ENCODE data around the gene NUDCD3. TPM values are rescaled to one million over a fixed set of nuclear protein-coding genes. Genes with fewer than 3 reads are reported as not detected.

The NUDCD3 gene
- total RNA-seq, 1 experiment from 2014 or later = 94.6 TPM

DNA sequence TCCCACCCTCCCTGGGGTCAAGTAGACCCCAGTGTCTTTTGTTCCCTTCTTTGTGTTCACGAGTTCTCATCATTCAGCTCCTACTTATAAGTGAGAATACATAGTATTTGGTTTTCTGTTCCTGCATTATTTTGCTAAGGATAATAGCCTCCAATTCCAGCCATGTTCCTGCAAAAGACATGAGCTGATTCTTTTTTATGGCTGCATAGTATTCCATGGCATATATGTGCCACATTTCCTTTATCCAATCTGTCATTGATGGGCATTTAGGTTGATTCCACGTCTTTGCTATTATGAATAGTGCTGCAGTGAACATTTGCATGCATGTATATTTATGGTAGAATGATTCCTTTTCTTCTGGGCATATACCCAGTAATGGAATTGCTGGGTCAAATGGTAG is 136.8 kb downstream of the NUDCD3 start:
- H4K20me1 ChIP-seq (ENCODE audit: insufficient read depth) = no peaks in the 10 kb centered on the region
- H3K4me3 ChIP-seq (replicated peaks in 1 of 2; ENCODE audit: low read depth in 1 of 2, low read length in 2 of 2) = no peak overlapping the region
- no peaks in the 10 kb centered on the region for H3K9me2 ChIP-seq (ENCODE audit: insufficient read depth)
- no peaks in the 10 kb centered on the region for H3K36me3 ChIP-seq (ENCODE audit: control insufficient read depth in 1 of 2, insufficient read depth in 2 of 2, low read length in 2 of 2)
- RAD21 ChIA-PET (ENCODE audit: low non-redundant PET in 1 of 2, low total read pairs in 2 of 2, uncharacterized antibody in 2 of 2, unreplicated experiment in 2 of 2) = no interaction called here
- no peak for ATAC-seq
- H3K27me3 ChIP-seq (ENCODE audit: insufficient read depth, low read length) = peaks cover 7% of the 10 kb centered on the region; the same call in 1 of the 2 replicates
- no peaks in the 10 kb centered on the region for H3K79me2 ChIP-seq (ENCODE audit: insufficient read depth, low read length)
- CTCF ChIA-PET = no interaction called here
- DNase-seq (ENCODE audit: low read depth, low spot score) = no peak
- intact Hi-C loops (cut with micrococcal nuclease) = no loop called here
- no peak overlapping the region for H2AFZ ChIP-seq (ENCODE audit: low read depth, low read length, poor library complexity, severe bottlenecking)
- no peak overlapping the region for H3K27ac ChIP-seq (ENCODE audit: low read depth, low read length)
- no peaks in the 10 kb centered on the region for H3K4me1 ChIP-seq (ENCODE audit: control insufficient read depth in 1 of 2, insufficient read depth in 2 of 2, low read length in 2 of 2)
- no peak overlapping the region for H3K4me2 ChIP-seq (ENCODE audit: low read length)
- no peaks in the 10 kb centered on the region for H3K9me3 ChIP-seq (ENCODE audit: control insufficient read depth in 1 of 2, insufficient read depth in 1 of 2, low read depth in 1 of 2, low read length in 2 of 2)
- TF ChIP-seq FOSL1 (IDR thresholded peaks at IDR 0.05; ENCODE audit: low read depth) (no peak), EZH2phosphoT487 (IDR thresholded peaks at IDR 0.05; ENCODE audit: borderline replicate concordance) (no peak), POLR2AphosphoS5 (IDR thresholded peaks at IDR 0.05; ENCODE audit: low read depth, low read length) (no peak), ZBTB33 (IDR thresholded peaks at IDR 0.05; ENCODE audit: extremely low read depth, insufficient replicate concordance, low read length) (no peak), JUND (IDR thresholded peaks at IDR 0.05) (no peak), YY1 (IDR thresholded peaks at IDR 0.05; ENCODE audit: extremely low read depth, insufficient replicate concordance, low read depth, low read length) (no peak), CTCF (IDR thresholded peaks at IDR 0.05 in 2 of 3, conservative IDR thresholded peaks at IDR 0.05 in 1 of 3; ENCODE audit: borderline replicate concordance in 1 of 3, insufficient read depth in 1 of 3, low read depth in 2 of 3, low read length in 2 of 3) (no peak), CBX3 (IDR thresholded peaks at IDR 0.05; ENCODE audit: low read depth) (no peak), EZH2 (IDR thresholded peaks at IDR 0.05) (no peak)
- TF ChIP-seq, protein P1, sequence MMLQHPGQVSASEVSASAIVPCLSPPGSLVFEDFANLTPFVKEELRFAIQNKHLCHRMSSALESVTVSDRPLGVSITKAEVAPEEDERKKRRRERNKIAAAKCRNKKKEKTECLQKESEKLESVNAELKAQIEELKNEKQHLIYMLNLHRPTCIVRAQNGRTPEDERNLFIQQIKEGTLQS (IDR thresholded peaks at IDR 0.05) = no peak
- POLR2A ChIA-PET = no interaction called here
- BruUV-seq (replicated peaks) = no TSS peak
- H3K9ac ChIP-seq (ENCODE audit: low read length) = no peak overlapping the region
